AG10803 (cell line): ENCODE data around the gene SIVA1.
A peak's percentile ranks its signal among the peaks of the same experiment; 100 is the strongest.

Source experiments
- DNase-seq: peaks from one replicate; pipeline ENCODE4 v3.0.0; 2010; ENCODE audit warnings: low read depth
- H3K4me3 ChIP-seq: 2 replicates; pipeline ENCODE4 v1.5.1; 2011; ENCODE audit warnings: mild to moderate bottlenecking, low read length, control low read depth
- TF ChIP-seq, protein P1 (sequence below): conservative IDR thresholded peaks from 2 replicates; pipeline ENCODE4 v1.5.1; 2011; ENCODE audit warnings: mild to moderate bottlenecking, low read length, control low read depth, inconsistent platforms

Gene SIVA1

GRCh38 chr14:104770072-104770579, 17.2 kb downstream of the SIVA1 start:
- no peak for DNase-seq
- H3K4me3 ChIP-seq: no peak overlapping the region
- TF ChIP-seq, protein P1, sequence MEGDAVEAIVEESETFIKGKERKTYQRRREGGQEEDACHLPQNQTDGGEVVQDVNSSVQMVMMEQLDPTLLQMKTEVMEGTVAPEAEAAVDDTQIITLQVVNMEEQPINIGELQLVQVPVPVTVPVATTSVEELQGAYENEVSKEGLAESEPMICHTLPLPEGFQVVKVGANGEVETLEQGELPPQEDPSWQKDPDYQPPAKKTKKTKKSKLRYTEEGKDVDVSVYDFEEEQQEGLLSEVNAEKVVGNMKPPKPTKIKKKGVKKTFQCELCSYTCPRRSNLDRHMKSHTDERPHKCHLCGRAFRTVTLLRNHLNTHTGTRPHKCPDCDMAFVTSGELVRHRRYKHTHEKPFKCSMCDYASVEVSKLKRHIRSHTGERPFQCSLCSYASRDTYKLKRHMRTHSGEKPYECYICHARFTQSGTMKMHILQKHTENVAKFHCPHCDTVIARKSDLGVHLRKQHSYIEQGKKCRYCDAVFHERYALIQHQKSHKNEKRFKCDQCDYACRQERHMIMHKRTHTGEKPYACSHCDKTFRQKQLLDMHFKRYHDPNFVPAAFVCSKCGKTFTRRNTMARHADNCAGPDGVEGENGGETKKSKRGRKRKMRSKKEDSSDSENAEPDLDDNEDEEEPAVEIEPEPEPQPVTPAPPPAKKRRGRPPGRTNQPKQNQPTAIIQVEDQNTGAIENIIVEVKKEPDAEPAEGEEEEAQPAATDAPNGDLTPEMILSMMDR: no peak

DNA sequence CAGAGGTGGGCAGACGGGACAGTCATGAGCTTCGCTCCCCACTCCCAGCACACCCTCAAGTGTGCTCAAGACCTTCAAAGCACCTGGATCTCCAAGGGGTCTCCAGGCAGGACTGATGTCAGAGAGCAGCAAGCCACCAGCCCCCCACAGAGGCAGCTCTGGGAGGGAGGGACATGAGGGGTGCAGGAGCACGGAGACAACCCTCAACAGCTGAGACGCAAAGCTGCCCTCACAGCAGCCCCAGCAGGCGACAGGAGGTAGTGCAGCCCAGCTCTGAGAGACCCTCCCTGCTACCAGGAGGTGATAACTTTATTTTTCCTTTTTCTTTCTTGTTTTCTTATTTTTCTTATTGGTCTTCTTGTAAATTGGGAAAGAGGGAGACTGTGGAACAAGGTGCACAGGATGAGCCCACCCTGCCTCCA, 17.9 kb downstream of the SIVA1 start:
- no peak for DNase-seq
- H3K4me3 ChIP-seq: no peak overlapping the region
- TF ChIP-seq, protein P1: peak; percentile 59

- DNase-seq: no peak
- TF ChIP-seq, protein P1: no peak
- H3K4me3 ChIP-seq: no peak overlapping the region
These were observed 18.4 kb downstream of the SIVA1 start for GRCh38 chr14:104771374-104771773.

DNA sequence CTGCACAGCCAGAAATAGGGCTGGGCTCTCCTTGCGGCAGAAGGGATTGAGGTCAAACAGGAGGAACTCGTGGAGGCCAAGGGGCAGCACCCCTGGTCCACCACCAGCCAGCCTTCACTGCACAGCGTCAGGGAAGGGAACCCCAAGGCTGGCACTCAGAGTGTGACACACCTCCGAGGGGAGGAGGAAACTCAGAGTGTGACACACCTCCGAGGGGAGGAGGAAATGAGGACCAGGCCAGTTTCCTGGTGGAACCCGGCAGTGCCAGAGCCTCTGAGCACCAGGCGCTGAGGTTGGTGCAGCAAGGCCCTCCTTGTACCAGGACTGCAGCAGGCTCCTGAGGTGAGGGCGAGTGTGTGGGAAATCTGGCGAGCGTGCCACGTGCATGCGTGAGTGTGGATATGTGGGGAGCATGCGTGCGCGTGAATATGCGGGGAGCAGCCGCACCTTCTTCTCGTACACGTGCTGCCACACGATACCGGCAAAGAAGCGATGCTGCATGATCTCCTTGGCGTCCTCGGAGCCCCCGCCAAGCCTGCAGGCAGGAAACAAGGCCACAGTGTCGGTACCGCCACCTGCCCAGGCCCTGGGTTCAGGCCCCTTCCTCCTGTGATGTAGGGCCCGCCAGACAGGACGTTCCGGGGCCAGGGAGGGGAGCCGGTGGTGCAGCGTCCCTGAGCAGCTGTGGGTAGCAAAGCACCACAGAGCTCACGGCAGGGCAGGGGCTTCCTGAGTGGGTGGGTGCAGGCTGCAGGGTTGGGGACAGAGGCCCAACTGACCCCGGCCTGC, 19.2 kb downstream of the SIVA1 start:
- no peak for DNase-seq
- TF ChIP-seq, protein P1: no peak
- no peak overlapping the region for H3K4me3 ChIP-seq

DNA sequence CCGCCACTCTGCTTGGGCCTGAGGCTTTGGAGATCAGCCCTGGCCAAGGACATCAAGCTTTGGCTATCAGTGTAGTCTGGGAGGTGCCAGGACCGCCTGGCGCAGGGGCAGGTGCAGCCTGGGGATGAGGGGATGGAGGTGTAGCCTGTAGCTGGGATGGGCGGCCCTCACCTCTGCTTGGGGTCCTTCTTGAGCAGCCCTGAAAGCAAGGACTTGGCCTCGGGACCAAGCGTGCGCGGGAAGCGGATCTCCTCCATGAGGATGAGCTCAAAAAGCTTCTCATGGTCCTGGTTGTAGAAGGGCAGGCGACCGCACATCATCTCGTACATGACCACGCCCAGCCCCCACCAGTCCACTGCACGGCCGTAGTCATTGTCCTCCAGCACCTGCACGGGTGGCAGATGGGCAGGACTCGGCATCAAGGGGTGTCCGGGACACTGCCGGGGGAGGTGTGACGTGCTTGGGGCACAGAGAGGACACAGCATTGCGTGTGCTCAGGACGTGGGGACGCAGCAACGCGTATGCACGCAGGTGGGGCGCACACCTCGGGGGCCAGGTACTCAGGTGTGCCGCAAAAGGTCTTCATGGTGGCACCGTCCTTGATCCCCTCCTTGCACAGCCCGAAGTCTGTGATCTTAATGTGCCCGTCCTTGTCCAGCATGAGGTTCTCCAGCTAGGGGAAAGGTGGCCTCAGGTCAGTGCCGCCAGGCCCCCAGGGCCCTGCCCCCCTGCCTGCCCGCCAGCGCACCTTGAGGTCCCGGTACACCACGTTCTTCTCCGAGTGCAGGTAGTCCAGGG, 20.0 kb downstream of the SIVA1 start:
- DNase-seq: no peak
- TF ChIP-seq, protein P1: no peak
- no peak overlapping the region for H3K4me3 ChIP-seq

DNA sequence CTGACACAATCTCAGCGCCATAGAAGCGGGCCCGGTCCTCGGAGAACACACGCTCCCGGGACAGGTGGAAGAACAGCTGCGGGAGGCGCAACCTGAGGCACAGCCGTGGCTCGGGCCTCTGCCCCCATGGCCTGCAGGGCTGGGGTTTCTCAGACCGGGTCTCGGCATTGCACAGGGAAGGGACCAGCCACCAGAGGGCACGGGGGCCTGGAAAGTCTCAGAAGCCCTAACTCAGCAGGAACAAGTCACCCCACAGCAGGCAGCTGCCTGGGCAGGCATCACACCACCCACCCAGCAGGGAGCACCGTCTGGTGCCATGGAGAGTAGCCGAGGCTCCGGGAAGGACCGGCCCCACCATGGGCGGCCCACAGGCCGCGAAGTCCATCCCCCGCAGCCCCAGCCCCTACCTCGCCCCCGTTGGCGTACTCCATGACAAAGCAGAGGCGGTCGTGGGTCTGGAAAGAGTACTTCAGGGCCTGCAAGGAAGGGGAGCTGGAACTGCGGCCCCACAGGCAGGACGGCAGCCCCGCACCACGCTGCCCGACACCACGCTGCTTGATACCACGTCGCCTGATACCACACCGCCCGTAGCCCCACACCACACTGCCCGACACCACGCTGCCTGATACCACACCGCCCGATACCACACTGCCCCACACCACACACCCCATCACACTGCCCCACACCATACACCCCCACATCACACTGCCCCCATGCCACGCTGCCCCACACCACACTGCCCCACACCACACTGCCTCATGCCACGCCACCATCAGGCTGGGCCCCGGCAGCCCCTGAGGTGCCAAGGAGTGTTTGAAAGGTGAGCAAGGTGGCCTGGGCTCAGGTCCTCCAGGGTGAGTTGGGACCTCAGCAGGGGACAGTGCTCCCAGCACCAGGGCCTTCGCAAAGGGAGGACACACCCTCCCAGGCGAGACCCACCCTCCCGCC, 20.8 kb downstream of the SIVA1 start:
- H3K4me3 ChIP-seq: no peak overlapping the region
- TF ChIP-seq, protein P1: no peak
- no peak for DNase-seq
